ENCODE measurements around the gene KCTD16. TPM values are rescaled to one million over a fixed set of nuclear protein-coding genes. Genes with fewer than 3 reads are reported as not detected.

The KCTD16 gene
- total RNA-seq, 1 experiment from 2014 or later: 0.14 TPM

GRCh38 chr5:144481861-144482260 lies 311.2 kb downstream of the KCTD16 start:
- Mint-ChIP-seq H3K9me3 (ENCODE audit: low read depth, unreplicated experiment) (no peaks in the 10 kb centered on the region), H3K27ac (ENCODE audit: unreplicated experiment) (no peak overlapping the region), H3K4me3 (ENCODE audit: low read depth, unreplicated experiment) (no peak overlapping the region), H3K4me1 (ENCODE audit: low read depth, unreplicated experiment) (no peaks in the 10 kb centered on the region), H3K27me3 (ENCODE audit: unreplicated experiment) (no peaks in the 10 kb centered on the region), H3K36me3 (ENCODE audit: insufficient read depth, unreplicated experiment) (no peaks in the 10 kb centered on the region)
- intact Hi-C loops (cut with micrococcal nuclease; ENCODE audit: unreplicated experiment): loop anchor here (10.0 kb wide), 1 partner anchor 863 kb away; no protein-coding TSS in a partner anchor
- DNase-seq: no peak
- TF ChIP-seq, protein P1, sequence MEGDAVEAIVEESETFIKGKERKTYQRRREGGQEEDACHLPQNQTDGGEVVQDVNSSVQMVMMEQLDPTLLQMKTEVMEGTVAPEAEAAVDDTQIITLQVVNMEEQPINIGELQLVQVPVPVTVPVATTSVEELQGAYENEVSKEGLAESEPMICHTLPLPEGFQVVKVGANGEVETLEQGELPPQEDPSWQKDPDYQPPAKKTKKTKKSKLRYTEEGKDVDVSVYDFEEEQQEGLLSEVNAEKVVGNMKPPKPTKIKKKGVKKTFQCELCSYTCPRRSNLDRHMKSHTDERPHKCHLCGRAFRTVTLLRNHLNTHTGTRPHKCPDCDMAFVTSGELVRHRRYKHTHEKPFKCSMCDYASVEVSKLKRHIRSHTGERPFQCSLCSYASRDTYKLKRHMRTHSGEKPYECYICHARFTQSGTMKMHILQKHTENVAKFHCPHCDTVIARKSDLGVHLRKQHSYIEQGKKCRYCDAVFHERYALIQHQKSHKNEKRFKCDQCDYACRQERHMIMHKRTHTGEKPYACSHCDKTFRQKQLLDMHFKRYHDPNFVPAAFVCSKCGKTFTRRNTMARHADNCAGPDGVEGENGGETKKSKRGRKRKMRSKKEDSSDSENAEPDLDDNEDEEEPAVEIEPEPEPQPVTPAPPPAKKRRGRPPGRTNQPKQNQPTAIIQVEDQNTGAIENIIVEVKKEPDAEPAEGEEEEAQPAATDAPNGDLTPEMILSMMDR (IDR thresholded peaks at IDR 0.05; ENCODE audit: unreplicated experiment): no peak
- no TSS peak for BruUV-seq (replicated peaks)
- CTCF ChIA-PET: interaction anchor here (0.5 kb wide), 1 partner anchor 55 kb away, joined by 4 read pairs; no protein-coding TSS in a partner anchor

DNA sequence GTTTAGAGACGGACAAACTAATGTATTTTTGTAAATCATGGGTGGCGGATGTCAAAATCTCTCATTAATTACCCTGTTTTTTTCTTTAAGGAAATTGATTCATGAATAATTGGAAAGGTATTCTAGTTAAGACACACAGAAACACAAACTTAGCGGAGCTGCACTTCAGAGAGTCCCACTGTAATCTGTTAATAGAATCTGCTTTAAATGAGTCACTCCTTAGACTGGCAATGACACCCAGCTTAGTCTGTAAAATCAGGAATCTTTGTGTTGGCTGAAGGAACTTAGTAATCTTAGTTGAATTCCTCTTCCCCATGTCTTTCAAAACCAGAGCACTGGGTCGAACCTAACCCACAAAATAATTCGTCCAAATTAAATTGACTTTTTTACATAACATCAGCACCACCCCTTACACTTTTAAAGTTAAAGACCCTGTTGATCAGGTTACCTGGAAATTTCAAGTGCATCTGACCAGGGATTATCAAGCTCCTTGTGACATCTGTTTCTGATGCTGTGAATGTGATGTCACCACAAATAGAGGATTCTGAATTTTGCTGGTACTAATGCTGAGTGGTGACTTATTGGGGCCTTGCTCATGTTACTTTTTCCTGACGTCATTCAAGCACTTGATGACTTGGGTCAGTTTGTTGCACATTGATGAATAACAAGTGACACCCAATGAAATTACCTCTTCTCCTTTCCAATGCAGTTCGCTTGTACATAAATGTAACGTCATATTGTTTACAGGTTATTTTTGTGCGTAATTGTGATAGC lies 313.6 kb downstream of the KCTD16 start:
- TF ChIP-seq, protein P1 (IDR thresholded peaks at IDR 0.05; ENCODE audit: unreplicated experiment): no peak
- Mint-ChIP-seq H3K27ac (ENCODE audit: unreplicated experiment) (no peak overlapping the region), H3K4me3 (ENCODE audit: low read depth, unreplicated experiment) (no peak overlapping the region), H3K36me3 (ENCODE audit: insufficient read depth, unreplicated experiment) (no peaks in the 10 kb centered on the region), H3K4me1 (ENCODE audit: low read depth, unreplicated experiment) (no peaks in the 10 kb centered on the region), H3K9me3 (ENCODE audit: low read depth, unreplicated experiment) (no peaks in the 10 kb centered on the region), H3K27me3 (ENCODE audit: unreplicated experiment) (no peaks in the 10 kb centered on the region)
- intact Hi-C loops (cut with micrococcal nuclease; ENCODE audit: unreplicated experiment): loop anchor here (10.0 kb wide), 1 partner anchor 860 kb away; no protein-coding TSS in a partner anchor
- CTCF ChIA-PET: no interaction called here
- no TSS peak for BruUV-seq (replicated peaks)
- DNase-seq: no peak

DNA sequence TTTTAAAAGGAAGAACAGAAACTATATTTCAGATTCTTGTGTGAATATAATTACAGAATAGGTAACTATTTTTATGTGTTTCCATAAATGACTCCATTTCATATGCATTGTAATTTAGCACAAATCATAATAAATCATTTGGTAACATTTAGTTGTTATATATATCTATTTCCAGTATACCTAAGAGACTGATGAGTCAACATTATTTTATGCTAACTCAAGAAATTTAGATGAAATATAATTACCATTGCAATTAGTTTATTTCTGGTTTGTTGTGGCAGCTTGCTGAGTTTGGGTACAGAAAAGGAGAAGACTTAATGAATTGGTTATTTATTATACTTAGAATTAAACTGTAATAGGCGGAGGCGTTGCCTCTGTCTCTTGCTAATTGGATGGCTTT lies 314.9 kb downstream of the KCTD16 start:
- Mint-ChIP-seq H3K27me3 (ENCODE audit: unreplicated experiment) (no peaks in the 10 kb centered on the region), H3K4me3 (ENCODE audit: low read depth, unreplicated experiment) (no peak overlapping the region), H3K27ac (ENCODE audit: unreplicated experiment) (no peak overlapping the region), H3K36me3 (ENCODE audit: insufficient read depth, unreplicated experiment) (no peaks in the 10 kb centered on the region), H3K9me3 (ENCODE audit: low read depth, unreplicated experiment) (no peaks in the 10 kb centered on the region), H3K4me1 (ENCODE audit: low read depth, unreplicated experiment) (no peaks in the 10 kb centered on the region)
- CTCF ChIA-PET: no interaction called here
- TF ChIP-seq, protein P1 (IDR thresholded peaks at IDR 0.05; ENCODE audit: unreplicated experiment): no peak
- intact Hi-C loops (cut with micrococcal nuclease; ENCODE audit: unreplicated experiment): loop anchor here (10.0 kb wide), 1 partner anchor 859 kb away; no protein-coding TSS in a partner anchor
- BruUV-seq (replicated peaks): no TSS peak
- DNase-seq: no peak

GRCh38 chr5:144487207-144487606 lies 316.5 kb downstream of the KCTD16 start:
- H3K4me3 Mint-ChIP-seq (ENCODE audit: low read depth, unreplicated experiment): no peak overlapping the region
- no peaks in the 10 kb centered on the region for H3K4me1 Mint-ChIP-seq (ENCODE audit: low read depth, unreplicated experiment)
- no peaks in the 10 kb centered on the region for H3K36me3 Mint-ChIP-seq (ENCODE audit: insufficient read depth, unreplicated experiment)
- CTCF ChIA-PET: no interaction called here
- BruUV-seq (replicated peaks): no TSS peak
- no peaks in the 10 kb centered on the region for H3K9me3 Mint-ChIP-seq (ENCODE audit: low read depth, unreplicated experiment)
- intact Hi-C loops (cut with micrococcal nuclease; ENCODE audit: unreplicated experiment): loop anchor here (10.0 kb wide), 1 partner anchor 858 kb away; no protein-coding TSS in a partner anchor
- no peaks in the 10 kb centered on the region for H3K27me3 Mint-ChIP-seq (ENCODE audit: unreplicated experiment)
- TF ChIP-seq, protein P1 (IDR thresholded peaks at IDR 0.05; ENCODE audit: unreplicated experiment): no peak
- no peak overlapping the region for H3K27ac Mint-ChIP-seq (ENCODE audit: unreplicated experiment)
- DNase-seq: no peak

All from Calu3 (cell line).